Heart left ventricle (tissue), 13 donors: ENCODE measurements around the gene CIAO2A.

Experiments used
- CTCF ChIP-seq, 12 donors: fragments of 200-600 bp; sonication (generic) in 4 of 12; IDR thresholded peaks; one replicate each; pipeline versions ENCODE4 v1.5.0 to v1.8.0; 2018 to 2022; ENCODE audit warnings: antibody characterized with exemption in 12 of 12, mild to moderate bottlenecking in 5 of 12
- POLR2A ChIP-seq, 2 donors: fragments of 450-650 bp; IDR thresholded peaks; one replicate each; pipeline ENCODE4 v1.6.1; 2017; ENCODE audit warnings: antibody characterized with exemption in 2 of 2, mild to moderate bottlenecking in 2 of 2, moderate library complexity in 2 of 2
- donor health status: ischemic (EF 13 %, LVEDD 7.1; RV severe dilation, severe dysfunction).
- donor health status: DM: no; HTN: yes; CAD: no.
- donor health status: DM: no; HTN: no; CAD: no.
- donor health status: ischemic (EF 25% LVEDD 6.9; RV normal size, moderate dysfunction).
- donor health status: ischemic (EF 25% LVEDD 5.7; RV mildly dilated, moderate dysfunction).
- donor health status: ischemic (EF 35%, LVEDD 5.7; RV mildly dilated, moderate dysfunction).
- donor health status: nonischemic (EF 11% LVEDD 7.7; RV severe dilation, severe dysfunction).
- donor health status: DM: yes; HTN: yes; CAD: no.
- donor health status: PGD.
- donor health status: ischemic (EF 29% LVEDD 5.4; RV normal size, mild dysfunction).
- donor health status: nonischemic (EF 23%, LVEDD 6.1; RV moderate dilation, normal function).

DNA sequence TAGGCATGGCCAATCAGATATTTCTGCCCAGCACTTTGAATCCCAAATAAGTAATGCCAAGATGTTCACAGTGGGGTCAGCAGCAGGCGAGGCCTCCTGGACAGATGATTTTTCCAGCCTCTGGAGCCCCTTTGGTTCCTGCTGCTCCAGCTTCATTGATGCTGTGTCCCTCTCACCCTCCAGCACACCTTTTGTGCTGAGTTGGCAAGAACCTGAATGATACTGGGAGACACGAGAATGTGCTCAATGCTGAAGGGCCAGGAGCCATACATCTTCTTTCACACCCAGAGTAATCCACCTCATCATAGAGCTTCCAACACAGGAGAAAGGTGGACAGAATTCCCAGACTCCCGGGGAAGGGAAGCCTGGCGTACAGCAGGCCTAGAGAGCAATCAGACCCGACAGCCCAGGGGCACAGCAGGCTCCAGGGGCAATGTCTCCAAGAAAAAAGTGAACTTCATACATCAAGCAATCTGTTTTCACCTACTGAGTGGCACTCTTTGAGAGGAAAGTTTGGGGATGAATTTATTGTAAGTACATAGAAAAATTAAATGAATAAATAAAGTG, 40.6 kb downstream of the CIAO2A start:
- no peak for TF ChIP-seq POLR2A (IDR thresholded peaks at IDR 0.05)
- TF ChIP-seq CTCF (IDR thresholded peaks at IDR 0.05): no peak
